Loucy (cell line): ENCODE results near the gene OR2W3.

Source experiments
- EZH2phosphoT487 ChIP-seq: fragments of 200-600 bp; IDR thresholded peaks from 2 replicates; pipeline ENCODE4 v1.6.1; 2018; ENCODE audit warnings: antibody characterized with exemption, mild to moderate bottlenecking, moderate library complexity, borderline replicate concordance
- TF ChIP-seq, protein P1 (sequence below): fragments of 200-600 bp; sonication (generic); conservative IDR thresholded peaks from 2 replicates; pipeline ENCODE4 v1.5.1; 2014; ENCODE audit warnings: mild to moderate bottlenecking, antibody characterized with exemption, low read length

- TF ChIP-seq, protein P1, sequence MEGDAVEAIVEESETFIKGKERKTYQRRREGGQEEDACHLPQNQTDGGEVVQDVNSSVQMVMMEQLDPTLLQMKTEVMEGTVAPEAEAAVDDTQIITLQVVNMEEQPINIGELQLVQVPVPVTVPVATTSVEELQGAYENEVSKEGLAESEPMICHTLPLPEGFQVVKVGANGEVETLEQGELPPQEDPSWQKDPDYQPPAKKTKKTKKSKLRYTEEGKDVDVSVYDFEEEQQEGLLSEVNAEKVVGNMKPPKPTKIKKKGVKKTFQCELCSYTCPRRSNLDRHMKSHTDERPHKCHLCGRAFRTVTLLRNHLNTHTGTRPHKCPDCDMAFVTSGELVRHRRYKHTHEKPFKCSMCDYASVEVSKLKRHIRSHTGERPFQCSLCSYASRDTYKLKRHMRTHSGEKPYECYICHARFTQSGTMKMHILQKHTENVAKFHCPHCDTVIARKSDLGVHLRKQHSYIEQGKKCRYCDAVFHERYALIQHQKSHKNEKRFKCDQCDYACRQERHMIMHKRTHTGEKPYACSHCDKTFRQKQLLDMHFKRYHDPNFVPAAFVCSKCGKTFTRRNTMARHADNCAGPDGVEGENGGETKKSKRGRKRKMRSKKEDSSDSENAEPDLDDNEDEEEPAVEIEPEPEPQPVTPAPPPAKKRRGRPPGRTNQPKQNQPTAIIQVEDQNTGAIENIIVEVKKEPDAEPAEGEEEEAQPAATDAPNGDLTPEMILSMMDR, result no peak
- no peak for TF ChIP-seq EZH2phosphoT487
These were observed 8.7 kb downstream of the OR2W3 start for GRCh38 chr1:247904122-247904521.
